ENCODE measurements around the gene HOXA5.

The HOXA5 gene
- long read RNA-seq, partial matches to known transcripts, result 0 of 3 reads
- long read RNA-seq, other reads (novel, unspliced or antisense), result 0 of 3 reads

DNA sequence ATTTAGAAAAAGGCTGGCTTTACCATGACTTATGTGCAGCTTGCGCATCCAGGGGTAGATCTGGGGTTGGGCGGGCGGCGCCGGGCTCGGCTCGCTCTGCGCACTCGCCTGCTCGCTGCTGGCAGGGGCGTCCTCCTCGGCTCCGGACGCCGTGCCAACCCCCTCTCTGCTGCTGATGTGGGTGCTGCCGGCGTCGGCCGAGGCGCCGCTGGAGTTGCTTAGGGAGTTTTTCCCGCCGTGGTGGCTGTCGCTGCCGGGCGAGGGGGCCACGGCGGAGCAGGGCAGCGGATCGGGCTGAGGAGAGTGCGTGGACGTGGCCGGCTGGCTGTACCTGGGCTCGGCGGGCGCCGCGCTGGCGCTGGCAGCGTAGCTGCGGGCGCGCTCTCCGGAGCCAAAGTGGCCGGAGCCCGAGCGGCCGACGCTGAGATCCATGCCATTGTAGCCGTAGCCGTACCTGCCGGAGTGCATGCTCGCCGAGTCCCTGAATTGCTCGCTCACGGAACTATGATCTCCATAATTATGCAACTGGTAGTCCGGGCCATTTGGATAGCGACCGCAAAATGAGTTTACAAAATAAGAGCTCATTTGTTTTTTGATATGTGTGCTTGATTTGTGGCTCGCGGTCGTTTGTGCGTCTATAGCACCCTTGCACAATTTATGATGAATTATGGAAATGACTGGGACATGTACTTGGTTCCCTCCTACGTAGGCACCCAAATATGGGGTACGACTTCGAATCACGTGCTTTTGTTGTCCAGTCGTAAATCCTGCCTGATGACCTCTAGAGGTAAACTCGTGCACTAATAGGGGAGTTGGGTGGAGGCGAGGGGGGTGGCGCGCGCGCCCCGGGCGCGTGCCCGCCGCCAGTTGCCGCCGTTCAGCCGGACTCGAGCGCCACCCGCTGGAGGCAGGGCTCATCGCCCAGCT lies at the start of gene HOXA5:
Gene HOXA5, minus strand, starts transcription at position 659 of the 927 bp plus-strand sequence. Its CDS starts 74 bp downstream, at position 585.
- Histone ChIP-seq H3K4me3 (replicated peaks; ENCODE audit: insufficient read depth, low read length) (peak within 1 kb of the TSS; percentile 67), H3K27ac (replicated peaks) (no peak within 1 kb of the TSS), H3K27me3 (ENCODE audit: insufficient read depth, poor library complexity, severe bottlenecking) (peaks cover 12% of the 10 kb centered on the region)
- peak; percentile 17 for TF ChIP-seq CTCF (IDR thresholded peaks at IDR 0.05; ENCODE audit: insufficient read depth, low read length)
- TF ChIP-seq GABPA (IDR thresholded peaks at IDR 0.05; ENCODE audit: low read depth), result no peak
- DNase-seq (ENCODE audit: low read depth in 1 of 2, low spot score in 1 of 2), result peak; percentile 81 to 93

GRCh38 chr7:27192546-27193334 lies 49.3 kb upstream of the HOXA5 start:
- Histone ChIP-seq H3K27me3 (ENCODE audit: insufficient read depth, poor library complexity, severe bottlenecking) (peaks cover 59% of the 10 kb centered on the region), H3K27ac (replicated peaks) (no peak overlapping the region), H3K4me3 (replicated peaks; ENCODE audit: insufficient read depth, low read length) (peak overlapping the region; percentile 27)
- TF ChIP-seq POLR2AphosphoS5 (IDR thresholded peaks at IDR 0.05; ENCODE audit: low read depth), result no peak
- TF ChIP-seq, protein P1, sequence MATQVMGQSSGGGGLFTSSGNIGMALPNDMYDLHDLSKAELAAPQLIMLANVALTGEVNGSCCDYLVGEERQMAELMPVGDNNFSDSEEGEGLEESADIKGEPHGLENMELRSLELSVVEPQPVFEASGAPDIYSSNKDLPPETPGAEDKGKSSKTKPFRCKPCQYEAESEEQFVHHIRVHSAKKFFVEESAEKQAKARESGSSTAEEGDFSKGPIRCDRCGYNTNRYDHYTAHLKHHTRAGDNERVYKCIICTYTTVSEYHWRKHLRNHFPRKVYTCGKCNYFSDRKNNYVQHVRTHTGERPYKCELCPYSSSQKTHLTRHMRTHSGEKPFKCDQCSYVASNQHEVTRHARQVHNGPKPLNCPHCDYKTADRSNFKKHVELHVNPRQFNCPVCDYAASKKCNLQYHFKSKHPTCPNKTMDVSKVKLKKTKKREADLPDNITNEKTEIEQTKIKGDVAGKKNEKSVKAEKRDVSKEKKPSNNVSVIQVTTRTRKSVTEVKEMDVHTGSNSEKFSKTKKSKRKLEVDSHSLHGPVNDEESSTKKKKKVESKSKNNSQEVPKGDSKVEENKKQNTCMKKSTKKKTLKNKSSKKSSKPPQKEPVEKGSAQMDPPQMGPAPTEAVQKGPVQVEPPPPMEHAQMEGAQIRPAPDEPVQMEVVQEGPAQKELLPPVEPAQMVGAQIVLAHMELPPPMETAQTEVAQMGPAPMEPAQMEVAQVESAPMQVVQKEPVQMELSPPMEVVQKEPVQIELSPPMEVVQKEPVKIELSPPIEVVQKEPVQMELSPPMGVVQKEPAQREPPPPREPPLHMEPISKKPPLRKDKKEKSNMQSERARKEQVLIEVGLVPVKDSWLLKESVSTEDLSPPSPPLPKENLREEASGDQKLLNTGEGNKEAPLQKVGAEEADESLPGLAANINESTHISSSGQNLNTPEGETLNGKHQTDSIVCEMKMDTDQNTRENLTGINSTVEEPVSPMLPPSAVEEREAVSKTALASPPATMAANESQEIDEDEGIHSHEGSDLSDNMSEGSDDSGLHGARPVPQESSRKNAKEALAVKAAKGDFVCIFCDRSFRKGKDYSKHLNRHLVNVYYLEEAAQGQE (IDR thresholded peaks at IDR 0.05; ENCODE audit: insufficient replicate concordance, low read depth), result no peak
- no peak for TF ChIP-seq CTCF (IDR thresholded peaks at IDR 0.05; ENCODE audit: insufficient read depth, low read length)
- DNase-seq (ENCODE audit: low read depth in 1 of 2, low spot score in 1 of 2), result peak in 1 of 2 experiments; percentile 67

DNA sequence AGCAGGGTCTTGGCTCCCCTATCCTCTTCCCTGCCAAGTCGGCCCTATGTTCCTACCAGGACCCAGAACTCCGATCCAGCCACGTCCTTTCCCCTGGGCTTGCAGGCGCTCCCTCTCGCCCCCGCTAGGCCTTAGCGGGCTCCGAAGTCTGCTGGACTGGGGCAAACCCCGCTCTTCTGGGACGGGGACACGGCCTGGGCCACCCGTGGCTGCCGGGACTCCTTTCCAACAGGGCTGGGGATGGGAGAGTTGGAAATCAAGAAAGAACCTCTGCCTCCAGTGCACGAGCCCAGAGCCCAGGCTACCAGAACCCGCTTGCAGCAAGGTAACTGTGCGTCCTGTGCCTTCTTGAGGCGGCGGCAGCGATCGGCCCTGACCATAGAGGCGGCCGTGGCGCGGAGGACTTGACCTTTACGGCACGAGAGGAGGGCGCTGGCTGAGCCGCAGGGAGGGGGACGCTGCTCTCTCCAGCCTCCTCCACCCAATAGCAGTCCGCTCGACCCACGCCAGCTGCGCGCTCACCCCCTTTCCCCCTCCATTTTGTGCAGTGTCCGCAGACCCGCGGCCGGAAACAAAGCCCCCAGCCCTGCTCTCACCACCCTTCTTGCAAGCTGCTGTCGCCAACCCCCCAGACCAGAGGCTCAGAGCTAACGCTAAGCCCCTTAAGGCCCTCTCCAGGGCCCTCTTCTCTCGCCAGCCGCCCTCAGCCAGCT lies 48.5 kb upstream of the HOXA5 start:
- peak overlapping the region; percentile 9 for H3K4me3 ChIP-seq (replicated peaks; ENCODE audit: insufficient read depth, low read length)
- peaks cover 59% of the 10 kb centered on the region for H3K27me3 ChIP-seq (ENCODE audit: insufficient read depth, poor library complexity, severe bottlenecking)
- TF ChIP-seq SPI1 (IDR thresholded peaks at IDR 0.05; ENCODE audit: borderline replicate concordance, low read depth), result no peak
- TF ChIP-seq CTCF (IDR thresholded peaks at IDR 0.05; ENCODE audit: insufficient read depth, low read length), result no peak
- TF ChIP-seq GABPA (IDR thresholded peaks at IDR 0.05; ENCODE audit: low read depth), result no peak
- TF ChIP-seq, protein P1 (IDR thresholded peaks at IDR 0.05; ENCODE audit: insufficient replicate concordance, low read depth), result no peak
- TF ChIP-seq POLR2AphosphoS5 (IDR thresholded peaks at IDR 0.05; ENCODE audit: low read depth), result no peak
- H3K27ac ChIP-seq (replicated peaks), result no peak overlapping the region
- DNase-seq (ENCODE audit: low read depth in 1 of 2, low spot score in 1 of 2), result no peak

All from HL-60 (cell line).